H1 (cell line): ENCODE data around the gene ADAMTS4. TPM values are rescaled to one million over a fixed set of nuclear protein-coding genes. Genes with fewer than 3 reads are reported as not detected.

Experiments
- ASH2L ChIP-seq: fragments of 200-600, 300-600 bp; sonication (generic); IDR thresholded peaks from one replicate; pipeline ENCODE4 v1.7.1; 2017; ENCODE audit warnings: low read length
- BACH1 ChIP-seq: IDR thresholded peaks from 2 replicates; pipeline ENCODE4 v1.6.1; 2012; ENCODE audit warnings: low read length, improper control_type of control experiment
- BCL11A ChIP-seq, 2 experiments: IDR thresholded peaks; one replicate each; pipeline ENCODE4 v1.6.1; 2011; ENCODE audit warnings: low read depth in 2 of 2, low read length in 2 of 2, mild to moderate bottlenecking in 2 of 2
- CEBPB ChIP-seq: IDR thresholded peaks from 2 replicates; pipeline ENCODE4 v1.6.1; 2012; ENCODE audit warnings: low read depth, low read length
- POU5F1 ChIP-seq: IDR thresholded peaks from 2 replicates; pipeline ENCODE4 v1.6.1; 2011; ENCODE audit warnings: low read depth, mild to moderate bottlenecking, low read length, moderate library complexity
- TEAD4 ChIP-seq: IDR thresholded peaks from 2 replicates; pipeline ENCODE4 v1.6.1; 2012; ENCODE audit warnings: low read depth, low read length, inconsistent platforms, mixed read lengths
- polyA plus RNA-seq, 7 experiments: library from polyadenylated mRNA; depleted of rRNA in 3 of 7; stranded (reverse) in 5 of 7; unstranded in 2 of 7; fragments of >200 nt in 5 of 7; fragments of 200-250 nt in 2 of 7; gene quantifications; 1 replicate in 5 of 7; 2 replicates in 1 of 7; 4 replicates in 1 of 7; pipeline versions ENCODE4 v1.2.1 to v1.2.3, GENCODE V29; 2011 to 2013; ENCODE audit warnings: missing spikeins in 2 of 7, mixed read lengths in 2 of 7
- total RNA-seq: library from RNA; stranded (reverse); fragmentation: NEBNext Ultra II Directional; extraction: Animal tissue kit (Norgen Biotek cat#: 25700); gene quantifications from 2 replicates; pipeline ENCODE4 v1.2.1, GENCODE V29; 2021
- TF ChIP-seq, protein P1 (sequence below): IDR thresholded peaks from 2 replicates; pipeline ENCODE4 v1.6.1; 2011; ENCODE audit warnings: low read depth, mild to moderate bottlenecking, low read length; ENCODE audit not compliant: insufficient read depth

ADAMTS4 gene
- total and polyA plus RNA-seq, 2 of the 8 experiments (the other 6 are each of a cell fraction or from before 2014, with no cell fraction given): 4.6 to 7.2 TPM

DNA sequence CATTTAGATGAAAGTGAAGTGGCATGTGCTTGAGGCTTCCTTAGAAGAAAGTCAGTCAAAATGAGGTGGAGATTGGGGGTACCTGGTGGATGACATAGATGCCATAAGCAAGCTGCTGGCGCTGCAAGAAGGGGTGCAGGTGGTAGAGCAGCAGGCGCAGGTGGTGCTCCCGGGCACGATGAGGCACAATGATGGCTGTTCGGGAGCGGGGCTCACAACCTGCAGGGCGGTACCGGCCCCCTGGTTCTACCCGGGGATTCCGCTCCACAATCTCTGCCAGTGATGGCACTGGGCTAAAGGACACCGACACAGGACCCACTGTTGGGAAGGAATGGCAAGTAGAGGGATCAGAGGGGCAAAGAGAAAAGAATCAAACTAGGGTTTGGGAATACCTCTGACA lies 23.9 kb downstream of the ADAMTS4 start (continued):
- TF ChIP-seq, protein P1, sequence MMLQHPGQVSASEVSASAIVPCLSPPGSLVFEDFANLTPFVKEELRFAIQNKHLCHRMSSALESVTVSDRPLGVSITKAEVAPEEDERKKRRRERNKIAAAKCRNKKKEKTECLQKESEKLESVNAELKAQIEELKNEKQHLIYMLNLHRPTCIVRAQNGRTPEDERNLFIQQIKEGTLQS: no peak
- TF ChIP-seq TEAD4 (no peak), CEBPB (no peak), BACH1 (no peak), POU5F1 (no peak), BCL11A (IDR thresholded peaks at IDR 0.05; ENCODE audit: low read depth in 2 of 2, low read length in 2 of 2) (no peak), ASH2L (no peak)
